K562 (cell line): ENCODE data around the gene CARS2. TPM values are rescaled to one million over a fixed set of nuclear protein-coding genes. Genes with fewer than 3 reads are reported as not detected.
A peak's percentile ranks its signal among the peaks of the same experiment; 100 is the strongest.

ENCODE experiments used
- ARID1B ChIP-seq: fragments of 450-650 bp; IDR thresholded peaks from 2 replicates; pipeline ENCODE4 v1.6.1; 2016; ENCODE audit warnings: antibody characterized with exemption, mild to moderate bottlenecking, inconsistent platforms
- CBX1 ChIP-seq: sonication (generic); IDR thresholded peaks from 2 replicates; pipeline ENCODE4 v1.6.1; 2016; ENCODE audit warnings: antibody characterized with exemption, low read depth, mild to moderate bottlenecking
- CEBPB ChIP-seq: fragments of 450-650 bp; IDR thresholded peaks from 2 replicates; pipeline ENCODE4 v1.6.1; 2016; ENCODE audit warnings: missing genetic modification characterization, missing compliant biosample characterization
- CGGBP1 ChIP-seq: fragments of 250-450 bp; sonication (Bioruptor Pico); IDR thresholded peaks from 2 replicates; pipeline ENCODE4 v1.9.0; 2021; ENCODE audit warnings: mild to moderate bottlenecking
- CHD2 ChIP-seq: IDR thresholded peaks from 2 replicates; pipeline ENCODE4 v1.6.1; 2011; ENCODE audit warnings: low read depth, low read length
- EGR1 ChIP-seq: fragments of 450-650 bp; conservative IDR thresholded peaks from 2 replicates; pipeline ENCODE4 v1.6.1; 2017; ENCODE audit warnings: mild to moderate bottlenecking
- MTA3 ChIP-seq: fragments of 450-650 bp; formaldehyde crosslinking; IDR thresholded peaks from 2 replicates; pipeline ENCODE4 v1.6.1; 2017; ENCODE audit warnings: mild to moderate bottlenecking, borderline replicate concordance
- NELFE ChIP-seq: IDR thresholded peaks from 2 replicates; pipeline ENCODE4 v1.6.1; 2011; ENCODE audit warnings: mild to moderate bottlenecking; ENCODE audit not compliant: insufficient read depth, insufficient read length
- RBFOX2 ChIP-seq: fragments of 200-400 bp; formaldehyde crosslinking; IDR thresholded peaks from 2 replicates; pipeline ENCODE4 v1.6.1; 2017; ENCODE audit warnings: low read depth, mild to moderate bottlenecking, low read length, moderate library complexity
- SNRNP70 ChIP-seq: fragments of 200-400 bp; formaldehyde crosslinking; optimal IDR thresholded peaks from 2 replicates; pipeline ENCODE3; 2017; ENCODE audit warnings: low read depth, low read length
- TEAD4 ChIP-seq, 2 experiments: sonication (generic) in 1 of 2; formaldehyde crosslinking in 1 of 2; IDR thresholded peaks; 2 replicates each; pipeline versions ENCODE4 v1.6.1 to v1.8.0; 2012 to 2022; ENCODE audit warnings: borderline replicate concordance in 1 of 2, inconsistent platforms in 1 of 2, low read length in 1 of 2, mild to moderate bottlenecking in 1 of 2, missing genetic modification reagents in 1 of 2
- VEZF1 ChIP-seq: fragments of 200-800 bp; sonication (Bioruptor generic); IDR thresholded peaks from 2 replicates; pipeline ENCODE4 v1.6.1; 2017; ENCODE audit warnings: missing genetic modification characterization, missing compliant biosample characterization
- polyA plus RNA-seq, 8 experiments: library from polyadenylated mRNA; depleted of rRNA in 4 of 8; stranded (reverse) in 5 of 8; unstranded in 3 of 8; fragments of >200 nt; fragmentation: Nextera tagmentation in 2 of 8; fragmentation: Illumina TruSeq in 1 of 8; extraction: Ambion mirVana in 2 of 8; extraction: Trizol in 1 of 8; gene quantifications; 2 replicates each; pipeline versions ENCODE4 v1.2.1 to v1.2.3, GENCODE V29; 2011 to 2014; ENCODE audit warnings: inconsistent platforms in 1 of 8, missing spikeins in 1 of 8
- total RNA-seq, 7 experiments: library from RNA; depleted of rRNA in 6 of 7; stranded (reverse); fragments of >200 nt in 6 of 7; fragmentation: Illumina TruSeq in 2 of 7; extraction: Trizol in 2 of 7; gene quantifications; 2 replicates each; pipeline versions ENCODE4 v1.2.1 to v1.2.3, GENCODE V29; 2011 to 2021; ENCODE audit warnings: low replicate concordance in 1 of 7
- TF ChIP-seq, protein P1 (sequence below): sonication (generic); formaldehyde crosslinking; IDR thresholded peaks from 2 replicates; pipeline ENCODE4 v1.4.0; 2020; ENCODE audit warnings: mild to moderate bottlenecking, missing genetic modification reagents
- TF ChIP-seq, protein P2 (sequence below), 2 experiments: IDR thresholded peaks in 1 of 2; conservative IDR thresholded peaks in 1 of 2; 2 replicates each; pipeline ENCODE4 v1.6.1; 2016; ENCODE audit warnings: low read depth in 2 of 2, mild to moderate bottlenecking in 1 of 2, missing compliant biosample characterization in 1 of 2, missing genetic modification characterization in 1 of 2, moderate library complexity in 1 of 2
- TF ChIP-seq, protein P3 (sequence below), 2 experiments: fragments of 450-650 bp; IDR thresholded peaks; 2 replicates each; pipeline ENCODE4 v1.6.1; 2016

CARS2 gene
- total and polyA plus RNA-seq, 9 of the 15 experiments (the other 6 are each of a cell fraction or from before 2014, with no cell fraction given) = 1.7 to 37.4 (median 30.5) TPM

DNA sequence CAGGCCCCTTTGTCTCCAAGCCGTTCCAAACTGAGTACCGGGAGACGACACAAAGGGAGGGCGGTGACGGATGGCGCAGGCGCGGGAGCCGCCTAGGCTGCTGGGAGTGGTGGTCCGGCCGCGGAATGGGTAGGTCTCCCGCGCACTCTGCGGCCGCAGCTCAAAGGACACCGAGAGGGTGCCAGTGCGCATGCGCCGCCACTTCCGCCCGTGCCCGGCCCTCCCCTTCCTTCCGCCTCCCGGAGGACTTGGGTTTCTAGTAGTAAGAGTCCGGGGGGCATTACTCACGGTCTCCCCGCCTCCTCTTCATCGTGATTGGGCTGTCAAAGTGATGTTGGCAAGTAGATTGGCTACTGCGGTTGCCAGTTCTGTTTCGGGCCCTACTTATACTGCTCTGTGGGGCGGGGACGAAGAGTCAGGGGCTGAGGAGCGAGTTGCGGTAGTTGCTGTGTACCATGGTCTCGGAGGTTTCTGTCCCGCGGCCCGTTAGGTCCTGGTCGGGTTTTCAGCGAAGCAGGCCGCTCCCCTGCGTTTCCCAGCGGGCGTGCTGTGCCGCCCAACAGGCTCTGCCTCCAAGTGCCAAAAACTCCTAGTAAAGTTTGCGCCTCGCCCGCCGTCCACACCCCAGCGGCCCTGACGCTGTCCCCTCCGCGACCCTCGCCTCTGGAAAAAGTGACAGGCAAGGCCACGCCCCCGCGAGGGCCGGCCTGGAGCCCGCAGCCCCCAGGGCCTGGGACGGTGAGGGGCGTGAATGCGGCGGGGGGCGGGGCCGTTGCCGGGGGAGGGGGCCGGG, 7.1 kb upstream of the CARS2 start (continued):
- TF ChIP-seq ARID1B (0 out of 2 replicates have a peak, but pooled peaks have one; percentile 8), TEAD4 (IDR thresholded peaks at IDR 0.05; ENCODE audit: low read length) (peak; percentile 3; the same call in 1 of the 2 replicates), TEAD4 (CRISPR knock-in tag; IDR thresholded peaks at IDR 0.05; ENCODE audit: borderline replicate concordance) (no peak), CEBPB (tag) (no peak), CBX1 (0 out of 2 replicates have a peak, but pooled peaks have one; percentile 51), SNRNP70 (no peak), VEZF1 (CRISPR knock-in tag) (peak; percentile 88), NELFE (peak; percentile 71), EGR1 (peak; percentile 58), CHD2 (peak; percentile 78), CGGBP1 (CRISPR knock-in tag) (no peak), MTA3 (peak; percentile 99), RBFOX2 (peak; percentile 97)
- TF ChIP-seq, protein P1, sequence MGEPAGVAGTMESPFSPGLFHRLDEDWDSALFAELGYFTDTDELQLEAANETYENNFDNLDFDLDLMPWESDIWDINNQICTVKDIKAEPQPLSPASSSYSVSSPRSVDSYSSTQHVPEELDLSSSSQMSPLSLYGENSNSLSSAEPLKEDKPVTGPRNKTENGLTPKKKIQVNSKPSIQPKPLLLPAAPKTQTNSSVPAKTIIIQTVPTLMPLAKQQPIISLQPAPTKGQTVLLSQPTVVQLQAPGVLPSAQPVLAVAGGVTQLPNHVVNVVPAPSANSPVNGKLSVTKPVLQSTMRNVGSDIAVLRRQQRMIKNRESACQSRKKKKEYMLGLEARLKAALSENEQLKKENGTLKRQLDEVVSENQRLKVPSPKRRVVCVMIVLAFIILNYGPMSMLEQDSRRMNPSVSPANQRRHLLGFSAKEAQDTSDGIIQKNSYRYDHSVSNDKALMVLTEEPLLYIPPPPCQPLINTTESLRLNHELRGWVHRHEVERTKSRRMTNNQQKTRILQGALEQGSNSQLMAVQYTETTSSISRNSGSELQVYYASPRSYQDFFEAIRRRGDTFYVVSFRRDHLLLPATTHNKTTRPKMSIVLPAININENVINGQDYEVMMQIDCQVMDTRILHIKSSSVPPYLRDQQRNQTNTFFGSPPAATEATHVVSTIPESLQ (CRISPR knock-in tag) = 0 out of 2 replicates have a peak, but pooled peaks have one; percentile 32
- TF ChIP-seq, protein P2, sequence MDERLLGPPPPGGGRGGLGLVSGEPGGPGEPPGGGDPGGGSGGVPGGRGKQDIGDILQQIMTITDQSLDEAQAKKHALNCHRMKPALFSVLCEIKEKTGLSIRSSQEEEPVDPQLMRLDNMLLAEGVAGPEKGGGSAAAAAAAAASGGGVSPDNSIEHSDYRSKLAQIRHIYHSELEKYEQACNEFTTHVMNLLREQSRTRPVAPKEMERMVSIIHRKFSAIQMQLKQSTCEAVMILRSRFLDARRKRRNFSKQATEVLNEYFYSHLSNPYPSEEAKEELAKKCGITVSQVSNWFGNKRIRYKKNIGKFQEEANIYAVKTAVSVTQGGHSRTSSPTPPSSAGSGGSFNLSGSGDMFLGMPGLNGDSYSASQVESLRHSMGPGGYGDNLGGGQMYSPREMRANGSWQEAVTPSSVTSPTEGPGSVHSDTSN (CRISPR knock-in tag; IDR thresholded peaks at IDR 0.05; ENCODE audit: low read depth) = peak; percentile 65
- TF ChIP-seq, protein P2 (tag; conservative IDR thresholded peaks at IDR 0.05; ENCODE audit: low read depth) = peak; percentile 97
- TF ChIP-seq, protein P3, sequence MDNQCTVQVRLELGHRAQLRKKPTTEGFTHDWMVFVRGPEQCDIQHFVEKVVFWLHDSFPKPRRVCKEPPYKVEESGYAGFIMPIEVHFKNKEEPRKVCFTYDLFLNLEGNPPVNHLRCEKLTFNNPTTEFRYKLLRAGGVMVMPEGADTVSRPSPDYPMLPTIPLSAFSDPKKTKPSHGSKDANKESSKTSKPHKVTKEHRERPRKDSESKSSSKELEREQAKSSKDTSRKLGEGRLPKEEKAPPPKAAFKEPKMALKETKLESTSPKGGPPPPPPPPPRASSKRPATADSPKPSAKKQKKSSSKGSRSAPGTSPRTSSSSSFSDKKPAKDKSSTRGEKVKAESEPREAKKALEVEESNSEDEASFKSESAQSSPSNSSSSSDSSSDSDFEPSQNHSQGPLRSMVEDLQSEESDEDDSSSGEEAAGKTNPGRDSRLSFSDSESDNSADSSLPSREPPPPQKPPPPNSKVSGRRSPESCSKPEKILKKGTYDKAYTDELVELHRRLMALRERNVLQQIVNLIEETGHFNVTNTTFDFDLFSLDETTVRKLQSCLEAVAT (IDR thresholded peaks at IDR 0.05) = peak; percentile 32 to 73; a peak in 3 of 4 replicates
